HepG2 (cell line): Measurements from ENCODE around the gene DNAH9. TPM values are rescaled to one million over a fixed set of nuclear protein-coding genes. Genes with fewer than 3 reads are reported as not detected.

Experiments
- ATAC-seq: fragments of 200-7000 bp; cut with Tn5 transposase; 3 replicates; pipeline ENCODE4 v1.9.1; 2020; ENCODE audit warnings: mild to moderate bottlenecking, moderate library complexity
- BruUV-seq: library from RNA; stranded (reverse); fragments of 400-500 nt; replicated peaks from 2 replicates; lab custom pipeline; 2021; lab: Mats Ljungman, UMichigan
- CTCF ChIA-PET: fragments of 300-600 bp; formaldehyde crosslinking; extraction: SDS; loops from one replicate; lab custom pipeline; 2021; ENCODE audit warnings: low total read pairs, inconsistent platforms, low intra/inter-chr PET ratio; lab: Yijun Ruan, JAX
- POLR2A ChIA-PET: fragments of 350-600 bp; sonication (Branson Sonifier 250); formaldehyde crosslinking; loops from one replicate; lab custom pipeline; 2020; ENCODE audit warnings: antibody characterized with exemption, inconsistent platforms; lab: Yijun Ruan, JAX
- DNase-seq: peaks from one replicate; pipeline ENCODE4 v3.0.0-alpha.2; 2015; ENCODE audit warnings: low spot score
- FAIRE-seq: peaks from 3 replicates; lab custom pipeline; 2011; peaks lifted over from hg19 to GRCh38; lab: Jason Lieb, UNC
- H2AFZ ChIP-seq: one replicate; pipeline ENCODE4 v1.6.1; 2011; ENCODE audit warnings: low read length, inconsistent platforms
- H3K27ac ChIP-seq: fragments of 300-600 bp; 3 replicates; pipeline ENCODE4 v1.8.0; 2011; ENCODE audit warnings: mixed run types, mild to moderate bottlenecking, mixed read lengths, low read length, inconsistent platforms; ENCODE audit not compliant: insufficient read depth; ENCODE audit errors: extremely low read length
- H3K27me3 ChIP-seq, 2 experiments: fragments of 200-600 bp in 1 of 2; 2 replicates in 1 of 2; 3 replicates in 1 of 2; pipeline versions ENCODE4 v1.6.0 to v1.8.0; 2011; ENCODE audit warnings: low read length in 2 of 2, mild to moderate bottlenecking in 2 of 2, moderate library complexity in 2 of 2, inconsistent platforms in 1 of 2; ENCODE audit not compliant: insufficient read depth in 2 of 2, control insufficient read depth in 1 of 2
- H3K36me3 ChIP-seq, 2 experiments: fragments of 200-600 bp in 1 of 2; replicated peaks in 1 of 2; 2 replicates in 1 of 2; 3 replicates in 1 of 2; pipeline versions ENCODE4 v1.5.1 to v1.8.0; 2011; ENCODE audit warnings: low read length in 2 of 2, inconsistent platforms in 1 of 2; ENCODE audit not compliant: insufficient read depth in 2 of 2, control insufficient read depth in 1 of 2
- H3K4me1 ChIP-seq: 2 replicates; pipeline ENCODE4 v1.5.1; 2012; ENCODE audit warnings: low read length, inconsistent platforms; ENCODE audit not compliant: insufficient read depth
- H3K4me2 ChIP-seq: 2 replicates; pipeline ENCODE4 v1.6.0; 2011; ENCODE audit warnings: low read depth, low read length, inconsistent platforms
- H3K4me3 ChIP-seq, 3 experiments: fragments of 200-600 bp in 1 of 3; sonication (generic), shearing (Covaris generic) in 1 of 3; replicated peaks in 1 of 3; 2 replicates each; pipeline ENCODE4 v1.5.1; 2011 to 2016; ENCODE audit warnings: low read length in 3 of 3, inconsistent platforms in 2 of 3, low read depth in 2 of 3, mild to moderate bottlenecking in 2 of 3, control low read depth in 1 of 3, mixed read lengths in 1 of 3; ENCODE audit not compliant: insufficient read depth in 1 of 3
- H3K79me2 ChIP-seq: one replicate; pipeline ENCODE4 v1.6.1; 2011; ENCODE audit warnings: low read length, inconsistent platforms; ENCODE audit not compliant: insufficient read depth
- H3K9ac ChIP-seq: 2 replicates; pipeline ENCODE4 v1.6.0; 2011; ENCODE audit warnings: mild to moderate bottlenecking, low read depth, low read length, inconsistent platforms; ENCODE audit not compliant: insufficient read depth
- H3K9me3 ChIP-seq: 2 replicates; pipeline ENCODE4 v1.5.1; 2012; ENCODE audit warnings: mild to moderate bottlenecking, low read length
- H4K20me1 ChIP-seq: 2 replicates; pipeline ENCODE4 v1.6.0; 2011; ENCODE audit warnings: inconsistent platforms, mild to moderate bottlenecking, low read length, moderate library complexity; ENCODE audit not compliant: insufficient read depth
- MAFK ChIP-seq, 2 experiments: IDR thresholded peaks in 1 of 2; conservative IDR thresholded peaks in 1 of 2; 2 replicates each; pipeline ENCODE4 v1.6.1; 2011; ENCODE audit warnings: improper control_type of control experiment in 2 of 2, low read length in 2 of 2
- NFATC3 ChIP-seq: sonication (generic); formaldehyde crosslinking; IDR thresholded peaks from 2 replicates; pipeline ENCODE4 v1.5.1; 2020; ENCODE audit warnings: mild to moderate bottlenecking, missing genetic modification reagents
- PHF5A ChIP-seq: IDR thresholded peaks from one replicate; pipeline ENCODE4 v1.6.1; 2018; ENCODE audit warnings: low read depth, missing genetic modification reagents; ENCODE audit not compliant: unreplicated experiment
- ZBTB20 ChIP-seq: sonication (generic); formaldehyde crosslinking; IDR thresholded peaks from 2 replicates; pipeline ENCODE4 v1.8.1; 2023; ENCODE audit warnings: missing genetic modification reagents, low read depth, mild to moderate bottlenecking, borderline replicate concordance
- ZNF552 ChIP-seq: sonication (generic); formaldehyde crosslinking; IDR thresholded peaks from 2 replicates; pipeline ENCODE4 v1.9.0; 2022; ENCODE audit warnings: missing genetic modification reagents, mild to moderate bottlenecking, borderline replicate concordance
- ZNF652 ChIP-seq: IDR thresholded peaks from 2 replicates; pipeline ENCODE4 v1.6.1; 2016; ENCODE audit warnings: low read depth, borderline replicate concordance
- ZNF724P ChIP-seq: sonication (generic); formaldehyde crosslinking; IDR thresholded peaks from 2 replicates; pipeline ENCODE4 v1.8.0; 2022; ENCODE audit warnings: missing genetic modification reagents, borderline replicate concordance
- ZNF75D ChIP-seq: sonication (generic); formaldehyde crosslinking; IDR thresholded peaks from 2 replicates; pipeline ENCODE4 v1.8.1; 2023; ENCODE audit warnings: missing genetic modification reagents, mild to moderate bottlenecking, borderline replicate concordance
- ZNF772 ChIP-seq: sonication (generic); formaldehyde crosslinking; IDR thresholded peaks from 2 replicates; pipeline ENCODE4 v1.5.0; 2020; ENCODE audit warnings: mild to moderate bottlenecking, missing genetic modification reagents
- WGBS: methylation state at CpG from one replicate; pipeline ENCODE4 v1.1.6; 2017; ENCODE audit warnings: low lambda C conversion rate; 5-methylcytosine and 5-hydroxymethylcytosine counted together
- in situ Hi-C: cut with HindIII; loops from 2 replicates; pipeline ENCODE4 v1.10.0; 2017; ENCODE audit warnings: low pct_unique_long_range_greater_than_20kb; ENCODE audit not compliant: extremely low pct_ligation_motif_present
- intact Hi-C: fragments of 100-400 bp; cut with micrococcal nuclease; formaldehyde crosslinking; loops from one replicate; pipeline ENCODE4 v1.10.0; 2022; ENCODE audit not compliant: unreplicated experiment
- polyA plus RNA-seq, 8 experiments: library from polyadenylated mRNA; depleted of rRNA in 3 of 8; stranded (reverse) in 7 of 8; unstranded in 1 of 8; fragments of >200 nt; fragmentation: Illumina TruSeq in 4 of 8; extraction: Trizol in 4 of 8; gene quantifications; 2 replicates each; pipeline versions ENCODE4 v1.2.1 to v1.2.3, GENCODE V29; 2011 to 2016; ENCODE audit warnings: low read depth in 4 of 8, missing spikeins in 1 of 8, mixed read lengths in 1 of 8; ENCODE audit not compliant: insufficient read depth in 1 of 8
- total RNA-seq, 5 experiments: library from RNA; depleted of rRNA; stranded (reverse); fragments of >200 nt; fragmentation: Illumina TruSeq; extraction: Trizol; gene quantifications; 2 replicates each; pipeline ENCODE4 v1.2.3, GENCODE V29; 2016; ENCODE audit warnings: low read depth in 1 of 5
- TF ChIP-seq, protein P1 (sequence below): IDR thresholded peaks from 2 replicates; pipeline ENCODE4 v1.6.1; 2012; ENCODE audit warnings: inconsistent platforms
- TF ChIP-seq, protein P2 (sequence below): sonication (generic); formaldehyde crosslinking; IDR thresholded peaks from 2 replicates; pipeline ENCODE4 v1.4.0; 2020; ENCODE audit warnings: mild to moderate bottlenecking, missing genetic modification reagents
- TF ChIP-seq, protein P3 (sequence below): sonication (generic); formaldehyde crosslinking; IDR thresholded peaks from 2 replicates; pipeline ENCODE4 v1.4.0; 2020; ENCODE audit warnings: missing genetic modification reagents
- TF ChIP-seq, protein P4 (sequence below): sonication (generic); formaldehyde crosslinking; IDR thresholded peaks from 2 replicates; pipeline ENCODE4 v1.4.0; 2020; ENCODE audit warnings: missing genetic modification reagents, mild to moderate bottlenecking, borderline replicate concordance

Gene DNAH9
- total and polyA plus RNA-seq, 2 of the 13 experiments (the other 11 are each of a cell fraction or from before 2014, with no cell fraction given): not detected

DNA sequence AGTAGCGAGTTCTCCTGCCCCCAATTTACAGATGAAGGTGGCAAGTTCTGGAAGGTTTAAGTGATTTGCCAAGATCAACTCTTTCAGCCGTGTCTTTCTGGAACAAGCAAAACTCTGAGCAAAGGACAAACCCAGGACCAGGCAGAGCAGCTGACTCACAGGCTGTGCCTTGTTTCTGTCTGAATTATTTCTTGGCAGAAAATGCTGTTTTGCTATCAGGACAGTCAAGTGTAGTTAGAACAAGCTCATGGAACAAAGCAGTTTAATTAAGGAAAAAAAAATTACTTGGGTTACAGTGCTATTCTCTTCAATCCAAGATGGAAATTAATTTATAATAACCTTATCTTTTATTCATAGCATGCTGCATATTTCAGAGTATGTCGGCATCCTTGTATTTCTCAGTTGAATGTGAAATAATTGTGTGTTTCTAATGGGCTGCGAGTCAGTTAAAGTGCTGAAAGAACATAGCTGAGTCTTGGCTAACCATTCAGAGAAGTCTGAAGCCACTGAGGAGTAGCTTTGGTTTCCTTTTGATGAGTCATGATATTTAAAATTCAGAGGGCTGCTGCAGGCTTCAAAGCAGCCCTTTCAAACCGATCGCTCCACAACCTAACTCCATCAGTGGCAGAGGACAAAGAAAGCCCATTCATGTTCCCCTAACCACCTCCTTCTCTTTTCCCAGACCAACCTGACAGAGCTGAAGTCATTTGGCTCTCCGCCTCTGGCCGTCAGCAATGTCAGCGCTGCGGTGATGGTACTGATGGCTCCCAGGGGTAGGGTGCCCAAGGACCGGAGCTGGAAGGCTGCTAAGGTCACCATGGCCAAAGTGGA lies 255.3 kb downstream of the DNAH9 start (continued):
- TF ChIP-seq ZNF772 (CRISPR knock-in tag) (no peak), ZNF652 (CRISPR knock-in tag) (no peak), MAFK (conservative IDR thresholded peaks at IDR 0.05 in 1 of 2, IDR thresholded peaks at IDR 0.05 in 1 of 2; ENCODE audit: low read length in 2 of 2) (peak; percentile 33 to 69; a peak in 2 of 4 replicates)
- TF ChIP-seq, protein P1, sequence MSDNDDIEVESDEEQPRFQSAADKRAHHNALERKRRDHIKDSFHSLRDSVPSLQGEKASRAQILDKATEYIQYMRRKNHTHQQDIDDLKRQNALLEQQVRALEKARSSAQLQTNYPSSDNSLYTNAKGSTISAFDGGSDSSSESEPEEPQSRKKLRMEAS: no peak
- TF ChIP-seq, protein P2, sequence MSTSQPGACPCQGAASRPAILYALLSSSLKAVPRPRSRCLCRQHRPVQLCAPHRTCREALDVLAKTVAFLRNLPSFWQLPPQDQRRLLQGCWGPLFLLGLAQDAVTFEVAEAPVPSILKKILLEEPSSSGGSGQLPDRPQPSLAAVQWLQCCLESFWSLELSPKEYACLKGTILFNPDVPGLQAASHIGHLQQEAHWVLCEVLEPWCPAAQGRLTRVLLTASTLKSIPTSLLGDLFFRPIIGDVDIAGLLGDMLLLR (CRISPR knock-in tag): no peak
- TF ChIP-seq, protein P3, sequence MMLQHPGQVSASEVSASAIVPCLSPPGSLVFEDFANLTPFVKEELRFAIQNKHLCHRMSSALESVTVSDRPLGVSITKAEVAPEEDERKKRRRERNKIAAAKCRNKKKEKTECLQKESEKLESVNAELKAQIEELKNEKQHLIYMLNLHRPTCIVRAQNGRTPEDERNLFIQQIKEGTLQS (CRISPR knock-in tag): no peak

DNA sequence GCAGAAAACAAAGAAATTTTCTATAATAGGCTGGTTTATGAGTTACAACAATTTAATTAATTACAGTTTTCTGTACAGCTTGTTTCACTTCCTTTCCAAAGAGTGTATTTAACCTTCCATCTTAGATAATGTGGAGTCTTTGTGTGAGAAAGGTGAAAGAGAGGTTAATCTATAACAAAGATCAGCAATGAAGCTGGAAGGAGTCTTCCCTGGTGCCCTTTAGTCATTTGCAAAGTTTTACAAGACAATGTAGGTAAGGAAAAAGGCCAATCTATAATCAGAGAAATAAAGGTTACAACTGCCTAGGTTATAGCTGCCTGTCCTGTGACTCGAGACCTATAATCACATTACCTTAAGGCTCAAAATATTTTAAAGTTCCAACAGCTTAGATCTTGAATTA lies 257.0 kb downstream of the DNAH9 start:
- Histone ChIP-seq H3K9me3 (no peaks in the 10 kb centered on the region), H3K4me1 (no peaks in the 10 kb centered on the region), H3K4me2 (no peak overlapping the region), H3K27me3 (no peaks in the 10 kb centered on the region), H3K79me2 (no peaks in the 10 kb centered on the region), H3K9ac (no peak overlapping the region), H4K20me1 (no peaks in the 10 kb centered on the region), H3K27ac (no peak overlapping the region), H2AFZ (no peak overlapping the region), H3K4me3 (no peak overlapping the region), H3K36me3 (no peaks in the 10 kb centered on the region)
- ATAC-seq: no peak
- no TSS peak for BruUV-seq
- DNase-seq: no peak
- in situ Hi-C loops (no loop called here), intact Hi-C loops (no loop called here)
- ChIA-PET CTCF (no interaction called here), POLR2A (no interaction called here)
- whole genome bisulfite sequencing: 5% methylated on average over 1 of the region's 1 CpG
- FAIRE-seq: no peak
- TF ChIP-seq ZNF724P (CRISPR knock-in tag) (no peak), PHF5A (CRISPR knock-in tag) (no peak), ZNF75D (CRISPR knock-in tag) (no peak), ZNF552 (no peak), NFATC3 (CRISPR knock-in tag) (no peak), ZBTB20 (CRISPR knock-in tag) (no peak)
- TF ChIP-seq, protein P4, sequence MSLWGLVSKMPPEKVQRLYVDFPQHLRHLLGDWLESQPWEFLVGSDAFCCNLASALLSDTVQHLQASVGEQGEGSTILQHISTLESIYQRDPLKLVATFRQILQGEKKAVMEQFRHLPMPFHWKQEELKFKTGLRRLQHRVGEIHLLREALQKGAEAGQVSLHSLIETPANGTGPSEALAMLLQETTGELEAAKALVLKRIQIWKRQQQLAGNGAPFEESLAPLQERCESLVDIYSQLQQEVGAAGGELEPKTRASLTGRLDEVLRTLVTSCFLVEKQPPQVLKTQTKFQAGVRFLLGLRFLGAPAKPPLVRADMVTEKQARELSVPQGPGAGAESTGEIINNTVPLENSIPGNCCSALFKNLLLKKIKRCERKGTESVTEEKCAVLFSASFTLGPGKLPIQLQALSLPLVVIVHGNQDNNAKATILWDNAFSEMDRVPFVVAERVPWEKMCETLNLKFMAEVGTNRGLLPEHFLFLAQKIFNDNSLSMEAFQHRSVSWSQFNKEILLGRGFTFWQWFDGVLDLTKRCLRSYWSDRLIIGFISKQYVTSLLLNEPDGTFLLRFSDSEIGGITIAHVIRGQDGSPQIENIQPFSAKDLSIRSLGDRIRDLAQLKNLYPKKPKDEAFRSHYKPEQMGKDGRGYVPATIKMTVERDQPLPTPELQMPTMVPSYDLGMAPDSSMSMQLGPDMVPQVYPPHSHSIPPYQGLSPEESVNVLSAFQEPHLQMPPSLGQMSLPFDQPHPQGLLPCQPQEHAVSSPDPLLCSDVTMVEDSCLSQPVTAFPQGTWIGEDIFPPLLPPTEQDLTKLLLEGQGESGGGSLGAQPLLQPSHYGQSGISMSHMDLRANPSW: no peak
